H9 (cell line): ENCODE results near the gene ING1. TPM values are rescaled to one million over a fixed set of nuclear protein-coding genes. Genes with fewer than 3 reads are reported as not detected.
A peak's percentile ranks its signal among the peaks of the same experiment; 100 is the strongest.

Source experiments
- DNase-seq: peaks from one replicate; pipeline ENCODE4 v3.0.0-alpha.2; 2017
- H2AFZ ChIP-seq: one replicate; pipeline ENCODE4 v1.6.1; 2013; ENCODE audit warnings: mild to moderate bottlenecking, low read length, control low read depth, moderate library complexity
- H2AK5ac ChIP-seq: 2 replicates; pipeline ENCODE4 v1.6.1; 2013; ENCODE audit warnings: low read length, control low read depth, mixed read lengths; ENCODE audit not compliant: insufficient read length
- H2BK120ac ChIP-seq: one replicate; pipeline ENCODE4 v1.6.1; 2013; ENCODE audit warnings: low read depth, mild to moderate bottlenecking, low read length, control low read depth, inconsistent platforms; ENCODE audit not compliant: poor library complexity, severe bottlenecking
- H2BK12ac ChIP-seq: 2 replicates; pipeline ENCODE4 v1.6.1; 2013; ENCODE audit warnings: low read length, control low read depth, mixed read lengths, low read depth; ENCODE audit not compliant: insufficient read length
- H2BK15ac ChIP-seq: 2 replicates; pipeline ENCODE4 v1.6.1; 2013; ENCODE audit warnings: low read depth, low read length, control low read depth
- H2BK20ac ChIP-seq: one replicate; pipeline ENCODE4 v1.6.1; 2013; ENCODE audit warnings: low read depth, mild to moderate bottlenecking, low read length, control low read depth, inconsistent platforms; ENCODE audit not compliant: poor library complexity, severe bottlenecking
- H2BK5ac ChIP-seq: 2 replicates; pipeline ENCODE4 v1.6.1; 2013; ENCODE audit warnings: low read length, control low read depth, mixed read lengths; ENCODE audit not compliant: insufficient read length
- H3K14ac ChIP-seq: 2 replicates; pipeline ENCODE4 v1.6.1; 2013; ENCODE audit warnings: low read length, control low read depth; ENCODE audit not compliant: insufficient read depth
- H3K18ac ChIP-seq: 2 replicates; pipeline ENCODE4 v1.6.1; 2013; ENCODE audit warnings: low read depth, mild to moderate bottlenecking, mixed read lengths, low read length, control low read depth; ENCODE audit not compliant: insufficient read length
- H3K23ac ChIP-seq: 2 replicates; pipeline ENCODE4 v1.6.1; 2013; ENCODE audit warnings: low read length, control low read depth, mixed read lengths, low read depth; ENCODE audit not compliant: insufficient read length
- H3K23me2 ChIP-seq: 2 replicates; pipeline ENCODE4 v1.6.1; 2013; ENCODE audit warnings: low read depth, mild to moderate bottlenecking, mixed read lengths, low read length, control low read depth; ENCODE audit not compliant: insufficient read length, poor library complexity, severe bottlenecking
- H3K27ac ChIP-seq: 2 replicates; pipeline ENCODE4 v1.5.1; 2013; ENCODE audit warnings: low read length, control low read depth, mixed read lengths, low read depth; ENCODE audit not compliant: insufficient read length
- H3K27me3 ChIP-seq: 2 replicates; pipeline ENCODE4 v1.6.1; 2013; ENCODE audit warnings: low read length, control low read depth, inconsistent platforms; ENCODE audit not compliant: insufficient read depth
- H3K4ac ChIP-seq: 2 replicates; pipeline ENCODE4 v1.6.1; 2013; ENCODE audit warnings: low read depth, mild to moderate bottlenecking, control low read depth, inconsistent platforms, low read length, moderate library complexity
- H3K4me1 ChIP-seq: 2 replicates; pipeline ENCODE4 v1.6.1; 2013; ENCODE audit warnings: low read length, control low read depth, inconsistent platforms; ENCODE audit not compliant: insufficient read depth
- H3K4me2 ChIP-seq: 2 replicates; pipeline ENCODE4 v1.6.1; 2013; ENCODE audit warnings: low read length, control low read depth, mixed read lengths; ENCODE audit not compliant: insufficient read length, insufficient read depth
- H3K56ac ChIP-seq: 2 replicates; pipeline ENCODE4 v1.6.1; 2013; ENCODE audit warnings: low read depth, mild to moderate bottlenecking, mixed read lengths, low read length, control low read depth; ENCODE audit not compliant: insufficient read length
- H3K79me1 ChIP-seq: 2 replicates; pipeline ENCODE4 v1.6.1; 2013; ENCODE audit warnings: low read depth, mild to moderate bottlenecking, moderate library complexity, low read length, control low read depth, inconsistent platforms; ENCODE audit not compliant: insufficient read depth, poor library complexity, severe bottlenecking
- H3K79me2 ChIP-seq: 2 replicates; pipeline ENCODE4 v1.6.1; 2013; ENCODE audit warnings: low read length, control low read depth, inconsistent platforms; ENCODE audit not compliant: insufficient read depth
- H3K9ac ChIP-seq: 2 replicates; pipeline ENCODE4 v1.6.1; 2013; ENCODE audit warnings: low read length, control low read depth, mixed read lengths; ENCODE audit not compliant: insufficient read length; ENCODE audit errors: extremely low read depth
- H3K9me3 ChIP-seq: one replicate; pipeline ENCODE4 v1.6.1; 2013; ENCODE audit warnings: low read depth, low read length, inconsistent platforms; ENCODE audit not compliant: control insufficient read depth
- H3T11ph ChIP-seq: one replicate; pipeline ENCODE4 v1.6.1; 2013; ENCODE audit warnings: mild to moderate bottlenecking, low read length, control low read depth, inconsistent platforms
- H4K20me1 ChIP-seq: one replicate; pipeline ENCODE4 v1.6.1; 2013; ENCODE audit not compliant: control insufficient read depth, insufficient read length, insufficient read depth
- H4K5ac ChIP-seq: 2 replicates; pipeline ENCODE4 v1.6.1; 2013; ENCODE audit warnings: low read depth, mild to moderate bottlenecking, mixed read lengths, low read length, control low read depth; ENCODE audit not compliant: insufficient read length
- H4K8ac ChIP-seq: replicated peaks from 2 replicates; pipeline ENCODE4 v1.6.1; 2013; ENCODE audit warnings: low read length, control low read depth, mixed read lengths, low read depth; ENCODE audit not compliant: insufficient read length
- H4K91ac ChIP-seq: 2 replicates; pipeline ENCODE4 v1.6.1; 2013; ENCODE audit warnings: low read depth, mild to moderate bottlenecking, moderate library complexity, mixed read lengths, low read length, control low read depth; ENCODE audit not compliant: insufficient read length
- H3K27ac Mint-ChIP-seq, 3 experiments: 2 replicates in 2 of 3; 3 replicates in 1 of 3; pipeline ENCODE4 v1.8.0; 2020 to 2021; ENCODE audit warnings: mixed read lengths in 3 of 3, mild to moderate bottlenecking in 1 of 3, moderate library complexity in 1 of 3
- H3K27me3 Mint-ChIP-seq: 2 replicates; pipeline ENCODE4 v1.8.0; 2021; ENCODE audit warnings: low read depth, mild to moderate bottlenecking, moderate library complexity, mixed read lengths
- H3K36me3 Mint-ChIP-seq, 3 experiments: 2 replicates in 2 of 3; 3 replicates in 1 of 3; pipeline ENCODE4 v1.8.0; 2020 to 2021; ENCODE audit warnings: low read depth in 3 of 3, mixed read lengths in 3 of 3; ENCODE audit not compliant: insufficient read depth in 1 of 3
- H3K4me1 Mint-ChIP-seq, 2 experiments: 2 replicates each; pipeline ENCODE4 v1.8.0; 2020; ENCODE audit warnings: mixed read lengths in 2 of 2
- H3K4me3 Mint-ChIP-seq, 2 experiments: 2 replicates in 1 of 2; 3 replicates in 1 of 2; pipeline ENCODE4 v1.8.0; 2020 to 2021; ENCODE audit warnings: mild to moderate bottlenecking in 2 of 2, mixed read lengths in 2 of 2, moderate library complexity in 1 of 2
- H3K9me3 Mint-ChIP-seq, 2 experiments: 2 replicates in 1 of 2; 3 replicates in 1 of 2; pipeline ENCODE4 v1.8.0; 2020; ENCODE audit warnings: mild to moderate bottlenecking in 2 of 2, mixed read lengths in 2 of 2, moderate library complexity in 1 of 2
- WGBS: extraction: QIAGEN DNeasy Blood & Tissue Kit; methylation state at CpG from one replicate; pipeline ENCODE4 v1.1.7; 2013; ENCODE audit warnings: missing lambda C conversion rate, low lambda C conversion rate, mixed read lengths; ENCODE audit not compliant: insufficient read length; ENCODE audit errors: extremely low coverage; 5-methylcytosine and 5-hydroxymethylcytosine counted together
- total RNA-seq: library from RNA; stranded (reverse); gene quantifications from 2 replicates; pipeline ENCODE4 v1.2.1, GENCODE V29; 2021
- TF ChIP-seq, protein P1 (sequence below): fragments of 200-600 bp; sonication (generic); conservative IDR thresholded peaks from 3 replicates; pipeline ENCODE4 v1.8.0; 2021; ENCODE audit warnings: antibody characterized with exemption, mild to moderate bottlenecking

ING1 gene
- total RNA-seq, 1 experiment from 2014 or later = 17.3 TPM

DNA sequence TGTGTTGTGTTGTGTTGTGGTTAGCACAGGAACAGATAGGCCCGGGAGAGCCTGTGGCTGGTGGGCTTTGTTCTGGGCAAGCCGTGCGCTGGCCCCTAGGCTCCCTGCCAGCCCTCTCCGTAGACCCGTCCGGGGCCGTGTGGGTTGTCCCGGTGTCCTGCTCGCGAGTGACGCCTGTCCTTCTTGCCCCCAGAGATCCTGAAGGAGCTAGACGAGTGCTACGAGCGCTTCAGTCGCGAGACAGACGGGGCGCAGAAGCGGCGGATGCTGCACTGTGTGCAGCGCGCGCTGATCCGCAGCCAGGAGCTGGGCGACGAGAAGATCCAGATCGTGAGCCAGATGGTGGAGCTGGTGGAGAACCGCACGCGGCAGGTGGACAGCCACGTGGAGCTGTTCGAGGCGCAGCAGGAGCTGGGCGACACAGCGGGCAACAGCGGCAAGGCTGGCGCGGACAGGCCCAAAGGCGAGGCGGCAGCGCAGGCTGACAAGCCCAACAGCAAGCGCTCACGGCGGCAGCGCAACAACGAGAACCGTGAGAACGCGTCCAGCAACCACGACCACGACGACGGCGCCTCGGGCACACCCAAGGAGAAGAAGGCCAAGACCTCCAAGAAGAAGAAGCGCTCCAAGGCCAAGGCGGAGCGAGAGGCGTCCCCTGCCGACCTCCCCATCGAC is 5.7 kb downstream of the ING1 start:
- Mint-ChIP-seq H3K4me3 (peak overlapping the region in 1 of 2 experiments; percentile 37; a peak in 1 of 5 replicates), H3K4me1 (peaks cover 17 to 18% of the 10 kb centered on the region in 2 experiments), H3K9me3 (peaks cover 0 to 2% of the 10 kb centered on the region in 2 experiments; a peak in 2 of 5 replicates), H3K27me3 (no peaks in the 10 kb centered on the region; the same call in 1 of the 2 replicates), H3K27ac (peak overlapping the region in 2 of 3 experiments; percentile 3 to 83; a peak in 3 of 7 replicates), H3K36me3 (peaks cover 10 to 25% (median 23%) of the 10 kb centered on the region in 3 experiments; a peak in 6 of 7 replicates)
- Histone ChIP-seq H4K91ac (no peak overlapping the region), H3K79me1 (peaks cover 6% of the 10 kb centered on the region), H3K9ac (no peak overlapping the region), H3K4me2 (no peak overlapping the region), H2BK5ac (no peak overlapping the region), H4K20me1 (no peaks in the 10 kb centered on the region), H3K14ac (no peak overlapping the region), H4K8ac (no peak overlapping the region), H2AK5ac (no peak overlapping the region), H3K56ac (no peak overlapping the region), H3K4ac (no peak overlapping the region), H2BK20ac (no peak overlapping the region), H3K79me2 (peaks cover 34% of the 10 kb centered on the region; the same call in 1 of the 2 replicates), H3T11ph (no peak overlapping the region), H2BK15ac (no peak overlapping the region), H3K23ac (no peak overlapping the region), H3K23me2 (peaks cover 4% of the 10 kb centered on the region), H4K5ac (no peak overlapping the region), H3K18ac (no peak overlapping the region), H3K27me3 (no peaks in the 10 kb centered on the region), H3K9me3 (no peaks in the 10 kb centered on the region), H2BK120ac (no peak overlapping the region), H3K4me1 (no peaks in the 10 kb centered on the region), H3K27ac (no peak overlapping the region), H2BK12ac (no peak overlapping the region), H2AFZ (no peak overlapping the region)
- no CpG with 5 or more reads among the region's 61 CpGs for WGBS
- DNase-seq = no peak
- TF ChIP-seq, protein P1, sequence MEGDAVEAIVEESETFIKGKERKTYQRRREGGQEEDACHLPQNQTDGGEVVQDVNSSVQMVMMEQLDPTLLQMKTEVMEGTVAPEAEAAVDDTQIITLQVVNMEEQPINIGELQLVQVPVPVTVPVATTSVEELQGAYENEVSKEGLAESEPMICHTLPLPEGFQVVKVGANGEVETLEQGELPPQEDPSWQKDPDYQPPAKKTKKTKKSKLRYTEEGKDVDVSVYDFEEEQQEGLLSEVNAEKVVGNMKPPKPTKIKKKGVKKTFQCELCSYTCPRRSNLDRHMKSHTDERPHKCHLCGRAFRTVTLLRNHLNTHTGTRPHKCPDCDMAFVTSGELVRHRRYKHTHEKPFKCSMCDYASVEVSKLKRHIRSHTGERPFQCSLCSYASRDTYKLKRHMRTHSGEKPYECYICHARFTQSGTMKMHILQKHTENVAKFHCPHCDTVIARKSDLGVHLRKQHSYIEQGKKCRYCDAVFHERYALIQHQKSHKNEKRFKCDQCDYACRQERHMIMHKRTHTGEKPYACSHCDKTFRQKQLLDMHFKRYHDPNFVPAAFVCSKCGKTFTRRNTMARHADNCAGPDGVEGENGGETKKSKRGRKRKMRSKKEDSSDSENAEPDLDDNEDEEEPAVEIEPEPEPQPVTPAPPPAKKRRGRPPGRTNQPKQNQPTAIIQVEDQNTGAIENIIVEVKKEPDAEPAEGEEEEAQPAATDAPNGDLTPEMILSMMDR = no peak
